GM12801 (cell line): Measurements from ENCODE around the gene PHB1.

Source experiments
- CTCF ChIP-seq: IDR thresholded peaks from one replicate; pipeline ENCODE4 v1.5.1; 2011; ENCODE audit warnings: control low read depth; ENCODE audit not compliant: insufficient read length; ENCODE audit errors: extremely low read depth

Gene PHB1

GRCh38 chr17:49434821-49435670 lies 20.4 kb upstream of the PHB1 start:
- TF ChIP-seq CTCF = no peak

GRCh38 chr17:49433000-49433694 lies 18.5 kb upstream of the PHB1 start:
- no peak for TF ChIP-seq CTCF

GRCh38 chr17:49431743-49432142 lies 17.1 kb upstream of the PHB1 start:
- no peak for TF ChIP-seq CTCF

- TF ChIP-seq CTCF = no peak
These were observed 10.3 kb upstream of the PHB1 start for GRCh38 chr17:49425004-49425286.

- TF ChIP-seq CTCF = no peak
These were observed 8.0 kb upstream of the PHB1 start for GRCh38 chr17:49422714-49423113.

- no peak for TF ChIP-seq CTCF
These were observed 436 bp downstream of the PHB1 start for GRCh38 chr17:49414271-49414621.

- no peak for TF ChIP-seq CTCF
These were observed 5.6 kb downstream of the PHB1 start for GRCh38 chr17:49409066-49409465.
